Measurements from ENCODE around the gene PLEKHG5. TPM values are rescaled to one million over a fixed set of nuclear protein-coding genes. Genes with fewer than 3 reads are reported as not detected.

Gene PLEKHG5
- total RNA-seq, 3 donors from 2014 or later = 7.0 to 12.0 (median 11.8) TPM

DNA sequence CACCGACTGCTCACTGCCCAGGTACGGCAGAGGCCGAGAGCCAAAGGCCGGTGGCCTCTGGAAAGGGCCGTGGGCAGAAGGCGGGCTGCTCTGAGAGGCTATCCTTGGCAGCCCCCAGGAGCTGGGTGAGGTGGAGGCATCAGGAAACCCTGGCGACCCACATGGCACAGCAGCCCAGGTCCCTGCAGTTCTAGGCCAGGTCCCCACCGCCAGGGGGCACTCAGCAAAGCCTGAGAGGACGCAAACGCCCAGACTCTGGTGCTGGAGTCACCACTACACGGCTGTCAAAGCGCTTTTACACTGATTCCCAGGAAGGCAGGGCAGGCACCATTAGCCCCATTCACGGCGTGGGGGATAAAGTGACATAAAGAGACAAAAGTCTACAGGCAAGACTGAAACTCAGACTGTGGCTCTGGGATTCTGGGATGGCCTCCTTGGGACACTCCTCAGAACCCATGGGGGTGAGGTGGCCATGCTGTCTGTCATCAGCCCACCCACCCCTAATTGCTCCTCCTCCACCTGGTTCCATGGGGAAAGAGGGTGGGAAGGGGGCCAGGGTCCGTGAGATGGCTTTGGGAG is 4.9 kb downstream of the PLEKHG5 start:
- H3K4me3 ChIP-seq = peak overlapping the region in 2 of 3 donors; percentile 56 to 83
- intact Hi-C loops (cut with DNase I; ENCODE audit: low total_unique reads) = loop anchor here (10.0 kb wide), 1 partner anchor 48 kb away; no protein-coding TSS in a partner anchor
- H3K27ac ChIP-seq = no peak overlapping the region

DNA sequence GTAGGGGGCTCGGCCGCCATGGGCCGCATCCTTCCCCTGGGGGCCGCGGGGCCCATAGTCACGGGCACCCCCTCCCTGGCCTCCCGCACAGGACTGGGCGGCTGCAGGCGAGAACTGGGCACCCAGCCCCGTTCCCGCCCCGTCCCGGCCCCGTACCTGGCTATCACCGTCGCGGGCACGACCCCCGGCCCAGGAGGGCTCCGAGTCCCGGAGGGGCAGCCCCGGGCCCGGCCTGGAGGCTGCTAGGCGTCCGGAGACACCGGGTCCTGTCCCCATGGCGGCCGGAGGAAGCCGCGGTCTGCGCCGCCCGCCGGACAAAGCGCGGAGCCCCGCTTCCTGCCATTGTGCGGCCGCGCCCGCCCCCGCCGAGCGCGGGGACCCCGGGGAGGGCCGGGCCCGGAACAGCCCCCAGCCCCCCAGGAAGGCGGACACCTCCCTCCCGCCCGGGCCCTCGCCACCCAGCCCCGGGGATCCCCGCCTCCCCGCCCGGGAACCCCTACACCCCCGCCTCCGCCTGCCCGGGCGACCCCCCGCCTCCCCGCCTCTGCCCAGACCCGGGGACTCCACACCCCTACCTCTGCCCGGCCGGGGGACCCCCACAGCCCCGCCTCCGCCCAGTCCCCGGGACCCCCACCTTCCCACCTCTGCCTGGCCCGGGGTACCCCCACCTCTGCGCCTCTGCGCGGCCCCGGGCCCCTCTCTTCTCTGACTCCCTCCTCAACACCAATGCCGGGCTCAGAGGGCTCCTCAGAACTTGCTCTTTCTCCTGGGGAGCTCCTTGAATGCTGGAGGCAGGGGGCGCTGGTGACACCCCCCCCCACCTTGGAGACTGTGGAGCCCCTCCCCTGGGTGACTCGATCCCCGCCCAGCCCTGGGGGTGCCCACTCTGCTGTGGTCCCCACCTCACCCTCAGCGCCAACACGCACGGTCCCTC is 6.0 kb downstream of the PLEKHG5 start:
- no peak for TF ChIP-seq POLR2A (IDR thresholded peaks at IDR 0.05)
- Histone ChIP-seq H3K4me3 (peak overlapping the region; percentile 44 to 83 (median 56)), H3K4me1 (peaks cover 0 to 6% of the 10 kb centered on the region in 2 donors), H3K27ac (peak overlapping the region in 1 of 2 donors; percentile 13), H3K9me3 (no peaks in the 10 kb centered on the region), H3K27me3 (no peaks in the 10 kb centered on the region), H3K36me3 (no peaks in the 10 kb centered on the region)
- intact Hi-C loops (cut with DNase I; ENCODE audit: low total_unique reads) = loop anchor here (10.0 kb wide), 1 partner anchor 49 kb away; no protein-coding TSS in a partner anchor
- no peak for DNase-seq (ENCODE audit: low spot score in 2 of 2)

More for the DNA sequence above, 4.9 kb downstream of the PLEKHG5 start:
- no peaks in the 10 kb centered on the region for H3K9me3 ChIP-seq
- peaks cover 0 to 6% of the 10 kb centered on the region in 2 donors for H3K4me1 ChIP-seq
- H3K27me3 ChIP-seq = no peaks in the 10 kb centered on the region
- TF ChIP-seq CTCF (IDR thresholded peaks at IDR 0.05) (peak; percentile 67 to 82 (median 72)), POLR2A (IDR thresholded peaks at IDR 0.05) (no peak)
- no peaks in the 10 kb centered on the region for H3K36me3 ChIP-seq
- peak; percentile 78 to 91 for DNase-seq (ENCODE audit: low spot score in 2 of 2)

DNA sequence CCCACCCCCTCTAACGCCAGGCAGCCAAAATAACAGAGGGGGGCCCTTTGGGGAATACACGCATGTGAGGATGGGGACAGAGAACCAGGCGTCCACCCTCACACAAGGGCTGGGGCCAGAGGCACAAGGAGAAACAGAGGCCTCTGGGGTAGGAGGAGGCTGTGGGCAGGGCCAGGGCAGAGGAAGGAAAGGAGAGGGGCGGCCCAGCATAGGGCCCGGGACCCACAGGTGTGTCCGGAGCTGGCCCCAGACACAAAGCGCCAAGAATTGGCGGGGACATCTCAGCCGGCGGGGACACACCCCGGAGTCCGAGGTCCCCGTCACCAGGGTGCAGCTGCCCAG is 6.7 kb downstream of the PLEKHG5 start:
- no peak for TF ChIP-seq POLR2AphosphoS5 (IDR thresholded peaks at IDR 0.05)
- TF ChIP-seq POLR2A (IDR thresholded peaks at IDR 0.05) = no peak
- TF ChIP-seq CTCF (IDR thresholded peaks at IDR 0.05) = no peak
- H3K4me1 ChIP-seq = peaks cover 0 to 6% of the 10 kb centered on the region in 2 donors
- intact Hi-C loops (cut with DNase I; ENCODE audit: low total_unique reads) = loop anchor here (10.0 kb wide), 1 partner anchor 50 kb away; no protein-coding TSS in a partner anchor
- DNase-seq (ENCODE audit: low spot score in 2 of 2) = no peak
- no peaks in the 10 kb centered on the region for H3K9me3 ChIP-seq
- H3K27me3 ChIP-seq = no peaks in the 10 kb centered on the region
- H3K4me3 ChIP-seq = peak overlapping the region; percentile 44 to 83 (median 56)
- H3K27ac ChIP-seq = peak overlapping the region in 1 of 2 donors; percentile 13
- H3K36me3 ChIP-seq = no peaks in the 10 kb centered on the region

GRCh38 chr1:6483761-6484117 is 7.7 kb downstream of the PLEKHG5 start:
- Histone ChIP-seq H3K27ac (no peak overlapping the region), H3K27me3 (no peaks in the 10 kb centered on the region), H3K36me3 (no peaks in the 10 kb centered on the region), H3K4me3 (no peak overlapping the region), H3K4me1 (peaks cover 0 to 6% of the 10 kb centered on the region in 2 donors), H3K9me3 (no peaks in the 10 kb centered on the region)
- intact Hi-C loops (cut with DNase I; ENCODE audit: low total_unique reads) = loop anchor here (10.0 kb wide), 1 partner anchor 51 kb away; no protein-coding TSS in a partner anchor
- TF ChIP-seq POLR2A (IDR thresholded peaks at IDR 0.05) = no peak
- TF ChIP-seq CTCF (IDR thresholded peaks at IDR 0.05) = no peak
- TF ChIP-seq POLR2AphosphoS5 (IDR thresholded peaks at IDR 0.05) = no peak
- no peak for DNase-seq (ENCODE audit: low spot score in 2 of 2)

GRCh38 chr1:6483017-6483760 is 8.3 kb downstream of the PLEKHG5 start:
- H3K9me3 ChIP-seq = no peaks in the 10 kb centered on the region
- no peak for DNase-seq (ENCODE audit: low spot score in 2 of 2)
- TF ChIP-seq POLR2AphosphoS5 (IDR thresholded peaks at IDR 0.05) = no peak
- TF ChIP-seq CTCF (IDR thresholded peaks at IDR 0.05) = no peak
- TF ChIP-seq POLR2A (IDR thresholded peaks at IDR 0.05) = no peak
- peaks cover 0 to 6% of the 10 kb centered on the region in 2 donors for H3K4me1 ChIP-seq
- no peak overlapping the region for H3K27ac ChIP-seq
- no peaks in the 10 kb centered on the region for H3K36me3 ChIP-seq
- no peaks in the 10 kb centered on the region for H3K27me3 ChIP-seq
- no peak overlapping the region for H3K4me3 ChIP-seq
- intact Hi-C loops (cut with DNase I; ENCODE audit: low total_unique reads) = loop anchor here (10.0 kb wide), 1 partner anchor 52 kb away; no protein-coding TSS in a partner anchor
